Neural cell (in vitro differentiated cells): Measurements from ENCODE around the gene USP40. TPM values are rescaled to one million over a fixed set of nuclear protein-coding genes. Genes with fewer than 3 reads are reported as not detected.

Experiments used
- H2AFZ ChIP-seq: fragments of 200-600, 300-800 bp; sonication (generic), shearing (Covaris generic); 2 replicates; pipeline ENCODE4 v1.6.0; 2014; ENCODE audit warnings: low read depth, mild to moderate bottlenecking, antibody characterized with exemption, low read length, moderate library complexity
- H3F3A ChIP-seq: fragments of 200-600 bp; shearing (Covaris generic); 2 replicates; pipeline ENCODE4 v1.6.1; 2016; ENCODE audit warnings: mild to moderate bottlenecking, moderate library complexity, mixed read lengths, antibody characterized with exemption, low read length; ENCODE audit not compliant: insufficient read depth, poor library complexity, severe bottlenecking
- H3K27ac ChIP-seq: fragments of 200-600, 300-800 bp; sonication (generic), shearing (Covaris generic); 2 replicates; pipeline ENCODE4 v1.5.1; 2014; ENCODE audit warnings: mild to moderate bottlenecking, low read length, moderate library complexity
- H3K27me3 ChIP-seq: fragments of 300-800, 200-600 bp; sonication (generic), shearing (Covaris generic); 2 replicates; pipeline ENCODE4 v1.6.0; 2014; ENCODE audit warnings: mild to moderate bottlenecking, low read depth, low read length, moderate library complexity; ENCODE audit not compliant: insufficient read depth
- H3K36me3 ChIP-seq: fragments of 300-800, 200-600 bp; sonication (generic), shearing (Covaris generic); 2 replicates; pipeline ENCODE4 v1.5.1; 2014; ENCODE audit warnings: mild to moderate bottlenecking, antibody characterized with exemption, low read length, moderate library complexity; ENCODE audit not compliant: insufficient read depth
- H3K4me2 ChIP-seq: fragments of 300-800, 200-600 bp; sonication (generic), shearing (Covaris generic); 2 replicates; pipeline ENCODE4 v1.6.0; 2014; ENCODE audit warnings: mild to moderate bottlenecking, low read length
- H3K4me3 ChIP-seq: fragments of 300-800, 200-600 bp; sonication (generic), shearing (Covaris generic); 2 replicates; pipeline ENCODE4 v1.5.1; 2014; ENCODE audit warnings: mild to moderate bottlenecking, low read length, moderate library complexity
- H3K79me2 ChIP-seq: fragments of 200-600 bp; shearing (Covaris generic); replicated peaks from 2 replicates; pipeline ENCODE4 v1.6.0; 2014; ENCODE audit warnings: mild to moderate bottlenecking, low read length, moderate library complexity; ENCODE audit not compliant: insufficient read depth
- H3K9ac ChIP-seq: fragments of 300-800, 200-600 bp; sonication (generic), shearing (Covaris generic); 2 replicates; pipeline ENCODE4 v1.6.1; 2016; ENCODE audit warnings: mild to moderate bottlenecking, low read length, mixed read lengths
- H3K9me2 ChIP-seq: fragments of 200-600 bp; shearing (Covaris generic); 2 replicates; pipeline ENCODE4 v1.6.1; 2016; ENCODE audit warnings: mild to moderate bottlenecking, low read length, mixed read lengths; ENCODE audit not compliant: insufficient read depth
- H3K9me3 ChIP-seq: fragments of 200-600, 300-800 bp; sonication (generic), shearing (Covaris generic); 2 replicates; pipeline ENCODE4 v1.6.1; 2016; ENCODE audit warnings: mild to moderate bottlenecking, mixed run types, low read length, moderate library complexity, mixed read lengths
- H4K20me1 ChIP-seq: fragments of 200-600 bp; shearing (Covaris generic); 2 replicates; pipeline ENCODE4 v1.6.1; 2016; ENCODE audit warnings: mild to moderate bottlenecking, mixed run types; ENCODE audit not compliant: insufficient read depth
- EP300 ChIP-seq: fragments of 450-650 bp; conservative IDR thresholded peaks from 2 replicates; pipeline ENCODE4 v1.6.1; 2014; ENCODE audit warnings: antibody characterized with exemption, mild to moderate bottlenecking, moderate library complexity; ENCODE audit not compliant: poor library complexity, severe bottlenecking
- EZH2 ChIP-seq: fragments of 200-600, 300-800 bp; shearing (Covaris generic), sonication (generic); IDR thresholded peaks from 2 replicates; pipeline ENCODE4 v1.6.1; 2014; ENCODE audit warnings: antibody characterized with exemption, low read length, borderline replicate concordance, mild to moderate bottlenecking; ENCODE audit not compliant: insufficient read depth, poor library complexity, severe bottlenecking
- MXI1 ChIP-seq: fragments of 450-650 bp; conservative IDR thresholded peaks from 2 replicates; pipeline ENCODE4 v1.6.1; 2014; ENCODE audit warnings: antibody characterized with exemption, mild to moderate bottlenecking; ENCODE audit not compliant: poor library complexity, severe bottlenecking
- POLR2AphosphoS5 ChIP-seq: IDR thresholded peaks from 2 replicates; pipeline ENCODE4 v1.6.1; 2012
- RAD21 ChIP-seq: fragments of 450-650 bp; conservative IDR thresholded peaks from 2 replicates; pipeline ENCODE4 v1.6.1; 2014; ENCODE audit warnings: antibody characterized with exemption, mild to moderate bottlenecking, moderate library complexity
- SMC3 ChIP-seq: fragments of 450-650 bp; conservative IDR thresholded peaks from 2 replicates; pipeline ENCODE4 v1.6.1; 2014; ENCODE audit warnings: antibody characterized with exemption, mild to moderate bottlenecking, moderate library complexity; ENCODE audit not compliant: poor library complexity
- TAF1 ChIP-seq: IDR thresholded peaks from 2 replicates; pipeline ENCODE4 v1.6.1; 2012; ENCODE audit warnings: low read depth
- polyA plus RNA-seq: library from polyadenylated mRNA; depleted of rRNA; stranded (reverse); fragments of >200 nt; gene quantifications from 2 replicates; pipeline ENCODE4 v1.2.3, GENCODE V29; 2014
- TF ChIP-seq, protein P1 (sequence below): fragments of 450-650 bp; IDR thresholded peaks from 2 replicates; pipeline ENCODE4 v1.5.1; 2014; ENCODE audit warnings: antibody characterized with exemption, mild to moderate bottlenecking, moderate library complexity; ENCODE audit not compliant: poor library complexity, severe bottlenecking
- TF ChIP-seq, protein P2 (sequence below): IDR thresholded peaks from 2 replicates; pipeline ENCODE4 v1.6.1; 2012; ENCODE audit warnings: borderline replicate concordance

USP40 gene
- polyA plus RNA-seq, 1 donor from 2014 or later = 33.3 TPM

DNA sequence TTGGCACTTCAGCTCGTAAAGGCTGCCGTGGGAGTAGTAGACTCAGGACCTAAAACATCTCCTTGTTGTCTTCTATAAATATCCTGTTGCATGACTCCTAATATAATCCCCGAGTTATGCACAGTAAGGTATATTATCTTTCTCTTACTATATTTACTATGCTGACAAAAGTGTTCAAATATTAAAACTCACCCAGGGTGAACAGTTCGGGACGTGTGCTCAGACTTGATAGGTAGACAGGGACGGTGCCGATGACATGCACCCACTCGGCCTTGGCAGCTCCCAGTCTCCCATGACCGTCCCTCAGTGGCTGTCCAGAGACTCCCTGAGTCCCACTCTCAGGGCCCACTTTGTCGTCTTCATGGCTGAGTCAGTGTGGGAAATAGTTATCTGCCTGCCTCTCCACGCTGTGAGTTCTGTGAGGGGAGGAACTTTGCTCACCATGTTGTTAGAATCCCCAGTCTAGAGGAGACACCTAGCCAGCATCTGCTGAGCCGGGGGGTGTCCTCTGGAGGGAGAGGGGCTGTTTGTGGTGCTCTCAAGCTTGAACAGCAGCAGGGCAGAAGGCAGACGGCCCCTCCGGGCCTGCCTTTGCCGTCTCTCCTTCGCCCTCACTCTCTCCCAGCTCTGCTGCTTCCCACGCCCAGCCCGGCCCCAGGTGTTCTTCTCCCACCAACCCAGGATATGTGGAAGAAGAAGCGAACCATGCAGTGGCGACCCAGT, 137.2 kb downstream of the USP40 start:
- no peak overlapping the region for H3K4me2 ChIP-seq
- H3K9me2 ChIP-seq = no peaks in the 10 kb centered on the region

DNA sequence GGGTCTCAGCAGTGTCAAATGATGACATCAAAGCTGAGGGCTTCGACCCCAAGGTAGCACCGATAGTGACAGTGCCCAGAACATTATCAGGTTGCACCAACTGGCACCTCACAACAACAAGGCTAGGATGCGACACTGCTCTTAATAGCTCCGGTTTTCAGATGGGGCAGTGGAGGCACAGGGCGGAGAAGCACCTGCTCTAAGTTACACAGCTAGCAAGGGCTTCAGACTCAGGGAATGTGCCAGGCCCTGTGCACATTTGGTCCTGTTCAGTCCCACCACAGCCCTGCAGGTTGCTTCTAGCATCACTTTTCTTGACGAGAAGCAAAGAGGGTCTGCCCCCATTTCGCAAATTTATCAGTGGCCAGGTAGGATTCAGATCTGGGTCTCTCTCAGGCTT, 138.1 kb downstream of the USP40 start:
- Histone ChIP-seq H3K79me2 (no peaks in the 10 kb centered on the region), H3K4me2 (no peak overlapping the region), H3K9me2 (no peaks in the 10 kb centered on the region), H3K9me3 (no peaks in the 10 kb centered on the region), H3F3A (no peaks in the 10 kb centered on the region), H4K20me1 (no peaks in the 10 kb centered on the region), H3K9ac (no peak overlapping the region), H3K4me3 (no peak overlapping the region), H2AFZ (no peak overlapping the region), H3K27me3 (no peaks in the 10 kb centered on the region), H3K36me3 (no peaks in the 10 kb centered on the region), H3K27ac (no peak overlapping the region)
- TF ChIP-seq, protein P1, sequence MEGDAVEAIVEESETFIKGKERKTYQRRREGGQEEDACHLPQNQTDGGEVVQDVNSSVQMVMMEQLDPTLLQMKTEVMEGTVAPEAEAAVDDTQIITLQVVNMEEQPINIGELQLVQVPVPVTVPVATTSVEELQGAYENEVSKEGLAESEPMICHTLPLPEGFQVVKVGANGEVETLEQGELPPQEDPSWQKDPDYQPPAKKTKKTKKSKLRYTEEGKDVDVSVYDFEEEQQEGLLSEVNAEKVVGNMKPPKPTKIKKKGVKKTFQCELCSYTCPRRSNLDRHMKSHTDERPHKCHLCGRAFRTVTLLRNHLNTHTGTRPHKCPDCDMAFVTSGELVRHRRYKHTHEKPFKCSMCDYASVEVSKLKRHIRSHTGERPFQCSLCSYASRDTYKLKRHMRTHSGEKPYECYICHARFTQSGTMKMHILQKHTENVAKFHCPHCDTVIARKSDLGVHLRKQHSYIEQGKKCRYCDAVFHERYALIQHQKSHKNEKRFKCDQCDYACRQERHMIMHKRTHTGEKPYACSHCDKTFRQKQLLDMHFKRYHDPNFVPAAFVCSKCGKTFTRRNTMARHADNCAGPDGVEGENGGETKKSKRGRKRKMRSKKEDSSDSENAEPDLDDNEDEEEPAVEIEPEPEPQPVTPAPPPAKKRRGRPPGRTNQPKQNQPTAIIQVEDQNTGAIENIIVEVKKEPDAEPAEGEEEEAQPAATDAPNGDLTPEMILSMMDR = no peak
- TF ChIP-seq RAD21 (no peak), EP300 (no peak), POLR2AphosphoS5 (no peak)

More for the DNA sequence above, 137.2 kb downstream of the USP40 start:
- Histone ChIP-seq H3K27ac (no peak overlapping the region), H3K9me3 (no peaks in the 10 kb centered on the region), H3K79me2 (no peaks in the 10 kb centered on the region), H3K9ac (no peak overlapping the region), H3K4me3 (no peak overlapping the region), H3F3A (no peaks in the 10 kb centered on the region), H4K20me1 (no peaks in the 10 kb centered on the region), H3K27me3 (no peaks in the 10 kb centered on the region), H2AFZ (no peak overlapping the region), H3K36me3 (no peaks in the 10 kb centered on the region)
- TF ChIP-seq EZH2 (no peak), RAD21 (no peak), TAF1 (no peak), POLR2AphosphoS5 (no peak)
- TF ChIP-seq, protein P1 = no peak

DNA sequence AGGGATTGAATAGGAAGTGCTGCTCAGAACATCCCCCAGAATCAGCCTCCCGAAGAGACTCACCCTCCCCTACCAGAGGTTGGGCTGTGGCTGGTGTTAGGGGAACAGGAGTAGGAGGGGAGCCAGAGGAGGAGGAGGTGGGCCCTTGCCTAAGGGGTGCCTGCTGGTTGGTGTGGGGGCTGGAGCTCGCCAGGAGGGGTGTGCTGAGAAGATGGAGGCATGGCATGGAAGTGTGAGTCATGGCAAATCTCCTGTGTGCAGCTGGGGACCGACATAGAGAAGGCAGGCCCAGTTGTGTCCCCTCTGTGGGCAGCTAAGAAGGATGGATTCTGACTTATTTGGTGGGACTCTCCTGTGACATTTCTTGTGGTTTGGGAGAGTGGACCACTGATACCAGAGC, 138.6 kb downstream of the USP40 start:
- H4K20me1 ChIP-seq = no peaks in the 10 kb centered on the region
- H2AFZ ChIP-seq = no peak overlapping the region
- H3K4me3 ChIP-seq = no peak overlapping the region
- H3K4me2 ChIP-seq = no peak overlapping the region
- TF ChIP-seq SMC3 (no peak), EP300 (no peak), MXI1 (no peak), POLR2AphosphoS5 (no peak), RAD21 (no peak), EZH2 (no peak), TAF1 (no peak)
- TF ChIP-seq, protein P2, sequence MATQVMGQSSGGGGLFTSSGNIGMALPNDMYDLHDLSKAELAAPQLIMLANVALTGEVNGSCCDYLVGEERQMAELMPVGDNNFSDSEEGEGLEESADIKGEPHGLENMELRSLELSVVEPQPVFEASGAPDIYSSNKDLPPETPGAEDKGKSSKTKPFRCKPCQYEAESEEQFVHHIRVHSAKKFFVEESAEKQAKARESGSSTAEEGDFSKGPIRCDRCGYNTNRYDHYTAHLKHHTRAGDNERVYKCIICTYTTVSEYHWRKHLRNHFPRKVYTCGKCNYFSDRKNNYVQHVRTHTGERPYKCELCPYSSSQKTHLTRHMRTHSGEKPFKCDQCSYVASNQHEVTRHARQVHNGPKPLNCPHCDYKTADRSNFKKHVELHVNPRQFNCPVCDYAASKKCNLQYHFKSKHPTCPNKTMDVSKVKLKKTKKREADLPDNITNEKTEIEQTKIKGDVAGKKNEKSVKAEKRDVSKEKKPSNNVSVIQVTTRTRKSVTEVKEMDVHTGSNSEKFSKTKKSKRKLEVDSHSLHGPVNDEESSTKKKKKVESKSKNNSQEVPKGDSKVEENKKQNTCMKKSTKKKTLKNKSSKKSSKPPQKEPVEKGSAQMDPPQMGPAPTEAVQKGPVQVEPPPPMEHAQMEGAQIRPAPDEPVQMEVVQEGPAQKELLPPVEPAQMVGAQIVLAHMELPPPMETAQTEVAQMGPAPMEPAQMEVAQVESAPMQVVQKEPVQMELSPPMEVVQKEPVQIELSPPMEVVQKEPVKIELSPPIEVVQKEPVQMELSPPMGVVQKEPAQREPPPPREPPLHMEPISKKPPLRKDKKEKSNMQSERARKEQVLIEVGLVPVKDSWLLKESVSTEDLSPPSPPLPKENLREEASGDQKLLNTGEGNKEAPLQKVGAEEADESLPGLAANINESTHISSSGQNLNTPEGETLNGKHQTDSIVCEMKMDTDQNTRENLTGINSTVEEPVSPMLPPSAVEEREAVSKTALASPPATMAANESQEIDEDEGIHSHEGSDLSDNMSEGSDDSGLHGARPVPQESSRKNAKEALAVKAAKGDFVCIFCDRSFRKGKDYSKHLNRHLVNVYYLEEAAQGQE = no peak
- TF ChIP-seq, protein P1 = no peak
- no peaks in the 10 kb centered on the region for H3K9me2 ChIP-seq
- no peaks in the 10 kb centered on the region for H3K79me2 ChIP-seq
- no peaks in the 10 kb centered on the region for H3K27me3 ChIP-seq
- H3K36me3 ChIP-seq = no peaks in the 10 kb centered on the region
- H3K9ac ChIP-seq = no peak overlapping the region
- H3K9me3 ChIP-seq = no peaks in the 10 kb centered on the region
- H3K27ac ChIP-seq = no peak overlapping the region
- no peaks in the 10 kb centered on the region for H3F3A ChIP-seq
